GM15510 (cell line): ENCODE measurements around the gene CDC42BPA.

Experiments
- POLR2A ChIP-seq: IDR thresholded peaks from 3 replicates; pipeline ENCODE4 v1.6.1; 2011; ENCODE audit warnings: borderline replicate concordance; ENCODE audit not compliant: insufficient read length; ENCODE audit errors: extremely low read depth

Gene CDC42BPA

GRCh38 chr1:227343727-227344551, 25.6 kb upstream of the CDC42BPA start:
- no peak for TF ChIP-seq POLR2A

GRCh38 chr1:227343206-227343605, 24.9 kb upstream of the CDC42BPA start:
- TF ChIP-seq POLR2A, result no peak

DNA sequence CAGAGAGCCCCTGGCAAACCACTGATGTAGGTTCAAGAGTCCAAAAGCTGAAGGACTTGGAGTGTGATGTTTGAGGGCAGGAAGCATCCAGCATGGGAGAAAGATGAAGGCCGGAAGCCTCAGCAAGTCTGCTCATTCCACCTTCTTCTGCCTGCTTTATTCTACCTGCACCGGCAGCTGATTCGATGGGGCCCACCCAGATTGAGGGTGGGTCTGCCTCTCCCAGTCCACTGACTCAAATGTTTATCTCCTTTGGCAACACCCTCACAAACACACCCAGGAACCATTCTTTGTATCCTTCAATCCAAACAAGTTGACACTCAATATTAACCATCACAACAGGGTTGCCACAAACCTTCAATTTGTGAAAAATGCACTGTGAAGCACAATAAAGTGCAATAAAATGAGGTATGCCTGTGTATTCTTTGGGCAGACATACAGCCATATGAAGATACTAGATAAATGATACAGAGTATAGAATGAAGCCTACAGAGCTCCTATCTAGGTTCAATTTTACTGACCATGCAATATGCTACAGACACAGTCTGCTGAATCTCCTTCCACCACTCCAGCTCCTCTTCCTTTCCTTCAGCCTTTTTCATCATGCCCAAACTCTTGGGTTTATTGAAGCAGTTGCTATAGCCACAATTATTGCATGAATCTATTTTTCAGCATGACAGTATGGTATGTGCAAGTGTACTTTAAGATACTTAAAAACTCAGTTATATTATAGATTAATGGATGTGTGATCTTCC, 24.0 kb upstream of the CDC42BPA start:
- TF ChIP-seq POLR2A, result no peak

DNA sequence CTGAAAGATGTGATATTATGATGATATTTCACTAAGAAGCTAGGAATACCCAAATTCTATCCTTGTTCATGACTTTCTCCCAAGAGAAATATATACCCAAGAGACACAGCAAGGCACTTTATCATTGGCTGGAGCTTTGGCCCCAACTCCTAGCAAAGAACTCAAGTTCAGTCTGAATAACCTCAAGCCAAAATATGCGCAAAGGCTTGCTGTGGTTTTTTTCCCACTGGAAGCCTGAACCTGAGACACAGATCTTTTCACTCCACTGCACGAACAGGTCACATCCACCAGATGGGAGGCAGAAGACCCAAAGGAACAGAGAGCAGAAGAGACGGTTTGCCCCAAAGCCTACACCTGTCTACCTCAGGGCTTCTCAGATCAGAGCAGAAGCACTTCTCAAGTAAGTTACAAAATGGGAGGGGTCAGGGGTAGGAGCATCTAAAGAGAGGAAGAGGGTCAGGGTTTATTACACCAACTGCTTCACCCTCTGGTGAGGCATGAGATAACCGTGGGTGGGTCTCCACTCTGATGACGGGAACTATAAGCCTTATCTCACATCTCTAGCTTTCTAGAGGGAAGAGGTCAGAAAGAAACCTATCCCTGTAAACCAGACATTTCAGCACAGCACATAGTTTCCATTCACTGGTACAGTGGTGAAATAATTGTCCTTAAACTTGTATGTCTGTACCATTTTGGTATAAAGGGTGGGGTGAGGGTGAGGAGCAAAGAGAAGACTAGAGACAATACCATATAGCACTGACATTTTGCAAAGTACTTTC, 17.1 kb upstream of the CDC42BPA start:
- TF ChIP-seq POLR2A, result no peak

DNA sequence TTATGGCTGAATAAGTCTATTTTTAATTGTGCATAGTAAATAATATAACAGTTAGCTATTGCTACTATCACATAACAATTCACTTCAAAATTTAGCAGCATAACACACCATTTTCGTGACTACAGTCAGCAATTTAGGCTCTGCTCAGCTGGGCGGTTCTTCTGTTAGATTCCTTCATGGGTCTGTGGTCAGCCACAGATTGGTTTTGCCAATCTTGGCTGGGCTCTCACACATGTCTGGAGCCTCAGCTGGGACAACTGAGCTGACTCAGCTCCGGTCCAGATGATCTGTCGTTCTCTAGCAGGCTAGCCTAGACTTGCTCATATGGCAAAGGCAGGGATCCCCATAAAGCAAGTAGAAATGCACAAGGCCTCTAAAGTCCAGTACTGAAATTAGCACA, 15.1 kb upstream of the CDC42BPA start:
- TF ChIP-seq POLR2A, result no peak

DNA sequence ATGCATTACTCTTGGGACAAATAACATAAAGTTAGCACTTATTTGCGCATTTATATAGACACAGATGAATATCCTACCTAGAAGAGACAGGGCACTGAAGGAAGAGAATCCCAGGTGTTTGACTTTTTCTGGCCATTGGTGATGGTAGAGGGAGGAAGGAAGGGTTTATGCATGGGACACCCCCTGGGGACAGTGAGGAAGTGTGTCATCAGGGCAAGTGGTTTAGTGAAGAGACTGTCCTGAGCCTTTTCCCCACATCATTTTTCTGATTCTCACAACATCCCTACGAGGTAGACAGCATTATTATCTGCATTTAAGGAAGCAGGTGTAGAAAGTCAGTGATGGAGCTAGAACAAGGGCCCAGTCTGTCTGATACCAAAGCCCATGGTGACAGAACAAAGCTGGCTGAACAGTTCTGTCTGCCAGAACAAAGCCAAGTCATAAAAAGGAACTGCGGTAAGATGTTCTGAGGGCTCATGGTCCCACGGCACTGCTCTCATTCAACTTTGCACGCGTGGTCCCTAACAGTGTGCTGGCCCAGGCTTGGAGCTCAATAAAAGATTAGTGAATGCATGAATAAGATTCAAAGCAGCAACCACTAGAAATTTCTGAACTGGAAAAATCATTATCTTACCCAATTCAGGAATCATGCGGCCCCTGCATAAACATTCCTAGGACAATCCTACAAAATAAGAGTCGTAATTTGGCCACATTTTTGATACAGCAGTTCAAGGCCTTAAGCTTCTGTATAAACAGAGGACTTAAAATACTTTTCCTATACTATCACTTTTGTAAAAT, 12.2 kb upstream of the CDC42BPA start:
- TF ChIP-seq POLR2A, result no peak

DNA sequence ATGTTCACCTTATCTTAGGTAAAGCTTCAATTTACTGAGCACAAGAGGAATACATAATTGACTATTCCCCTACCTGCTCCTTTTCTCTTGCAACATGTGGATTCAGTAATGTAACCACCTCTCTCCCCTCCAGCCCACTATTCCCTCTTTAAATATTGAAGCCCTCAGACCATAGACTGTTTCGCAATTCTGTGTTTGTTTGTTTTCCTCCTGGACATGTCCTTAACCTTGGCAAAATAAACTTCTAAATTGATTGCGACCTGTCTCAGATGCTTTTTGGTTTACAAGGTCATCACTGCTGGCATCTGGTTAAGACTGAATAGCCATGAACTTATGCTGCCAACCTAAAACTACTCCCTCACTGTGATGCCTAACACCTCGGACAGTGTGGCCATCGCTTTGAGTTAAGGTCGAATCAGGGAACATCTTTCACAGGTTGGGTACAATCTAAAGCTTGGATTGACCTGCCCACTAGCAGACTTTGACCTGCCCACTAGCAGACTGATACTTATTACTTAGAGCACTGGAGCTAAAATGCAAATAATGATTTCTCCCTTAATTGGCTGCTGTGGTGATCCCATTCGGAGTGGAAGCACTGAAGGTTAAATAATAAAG, 10.2 kb upstream of the CDC42BPA start:
- no peak for TF ChIP-seq POLR2A

DNA sequence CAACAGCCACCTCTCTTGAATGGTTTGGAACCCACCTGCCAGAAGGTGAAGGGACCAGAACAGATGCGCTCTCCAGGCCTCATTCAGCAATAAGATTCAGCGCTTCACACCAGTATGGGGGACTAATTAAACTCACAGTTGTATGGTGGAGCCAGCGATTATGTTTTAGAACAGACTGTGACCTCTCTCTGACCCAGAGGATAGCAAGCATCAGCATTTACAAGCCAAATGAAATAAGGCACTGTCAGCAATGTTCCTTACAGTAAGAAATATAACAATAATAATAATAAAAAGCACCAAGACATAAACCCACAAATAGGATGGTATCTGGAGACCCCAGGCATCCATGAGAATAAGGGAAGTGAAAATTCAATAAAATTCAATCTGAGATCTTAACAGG, 6.9 kb upstream of the CDC42BPA start:
- TF ChIP-seq POLR2A, result no peak

- TF ChIP-seq POLR2A, result no peak
Measured at GRCh38 chr1:227323967-227324268, 5.6 kb upstream of the CDC42BPA start.

DNA sequence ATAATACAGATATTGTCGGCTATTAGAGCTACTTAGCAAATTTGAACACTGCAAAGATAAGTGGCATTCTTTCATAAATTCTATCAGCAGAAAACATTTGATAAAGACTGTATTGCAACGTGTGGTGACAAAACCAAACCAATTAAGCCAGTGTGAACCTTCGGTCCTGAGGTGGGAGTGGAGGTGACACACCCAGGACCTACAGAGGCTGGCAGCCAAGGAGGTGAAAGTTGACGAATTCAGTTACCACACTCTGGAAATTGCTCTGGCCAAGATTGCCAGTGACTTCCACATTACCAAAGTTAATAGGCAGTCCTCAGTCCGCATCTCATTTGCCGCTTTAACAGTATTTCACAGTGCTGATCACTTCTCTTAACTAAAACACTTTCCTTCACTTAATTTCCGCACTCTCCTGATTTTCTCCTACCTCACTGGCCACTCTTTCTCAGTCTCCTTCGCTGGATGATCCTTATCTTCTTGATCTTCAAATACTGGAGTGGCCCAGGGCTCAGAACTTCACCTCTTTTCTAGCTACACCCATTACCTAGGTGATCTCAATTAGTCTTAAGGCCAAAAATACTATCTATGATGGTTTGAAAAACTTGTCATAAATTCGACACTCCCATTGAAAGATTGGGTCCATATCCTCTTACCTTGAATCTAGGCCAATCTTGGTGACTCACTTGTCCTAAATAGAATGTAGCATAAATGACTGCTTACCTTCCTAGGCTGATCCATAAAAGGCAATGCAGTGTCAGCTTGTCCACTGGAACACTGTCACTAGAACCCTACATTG, 5.1 kb upstream of the CDC42BPA start:
- TF ChIP-seq POLR2A, result no peak

GRCh38 chr1:227322376-227322775, 4.1 kb upstream of the CDC42BPA start:
- TF ChIP-seq POLR2A, result no peak

- peak; percentile 5 for TF ChIP-seq POLR2A
Measured at GRCh38 chr1:227321035-227321434, 2.7 kb upstream of the CDC42BPA start.

- no peak for TF ChIP-seq POLR2A
Measured at GRCh38 chr1:227320476-227320875, 2.2 kb upstream of the CDC42BPA start.

- no peak for TF ChIP-seq POLR2A
Measured at GRCh38 chr1:227318853-227319607, 738 bp upstream of the CDC42BPA start.
